SW 1271 (cell line): ENCODE results near the gene P4HA2.

ENCODE experiments used
- DNase-seq, 2 experiments: peaks; one replicate each; lab custom pipeline; 2025; lab: John Stamatoyannopoulos, UW

P4HA2 gene

GRCh38 chr5:132142459-132142858 lies 85.2 kb downstream of the P4HA2 start:
- DNase-seq: no peak
